IMR-90 (cell line): ENCODE measurements around the gene IFIT2. TPM values are rescaled to one million over a fixed set of nuclear protein-coding genes. Genes with fewer than 3 reads are reported as not detected.

Source experiments
- ATAC-seq: fragments of 200-7000 bp; cut with Tn5 transposase; 2 replicates; pipeline ENCODE4 v1.9.1; 2020; ENCODE audit warnings: low read depth, mild to moderate bottlenecking, moderate library complexity
- BruUV-seq: library from RNA; stranded (reverse); fragments of 400-500 nt; replicated peaks from 2 replicates; lab custom pipeline; 2021; lab: Mats Ljungman, UMichigan
- CTCF ChIA-PET: fragments of 300-600 bp; formaldehyde crosslinking; extraction: SDS; loops from one replicate; lab custom pipeline; 2021; ENCODE audit warnings: antibody characterized with exemption; lab: Yijun Ruan, JAX
- POLR2A ChIA-PET: fragments of 300-600 bp; sonication (Branson Sonifier 250); formaldehyde crosslinking; loops from one replicate; lab custom pipeline; 2022; ENCODE audit warnings: antibody characterized with exemption; ENCODE audit not compliant: unreplicated experiment; lab: Charles Lee
- DNase-seq: peaks from one replicate; pipeline ENCODE4 v3.0.0; 2013
- H2AFZ ChIP-seq: replicated peaks from 2 replicates; pipeline ENCODE3; 2013; ENCODE audit warnings: low read length, mild to moderate bottlenecking; ENCODE audit not compliant: poor library complexity
- H2AK5ac ChIP-seq: 2 replicates; pipeline ENCODE4 v1.6.1; 2013; ENCODE audit warnings: low read depth, low read length, inconsistent platforms
- H2AK9ac ChIP-seq: replicated peaks from 2 replicates; pipeline ENCODE3; 2013; ENCODE audit warnings: mild to moderate bottlenecking, low read depth, low read length, moderate library complexity; ENCODE audit not compliant: poor library complexity
- H2BK120ac ChIP-seq: 2 replicates; pipeline ENCODE4 v1.6.1; 2013; ENCODE audit warnings: low read depth, low read length, inconsistent platforms
- H2BK15ac ChIP-seq: 3 replicates; pipeline ENCODE4 v1.6.1; 2013; ENCODE audit warnings: low read depth, low read length, inconsistent platforms
- H2BK20ac ChIP-seq: 2 replicates; pipeline ENCODE4 v1.6.1; 2013; ENCODE audit warnings: low read depth, mild to moderate bottlenecking, inconsistent platforms, low read length, moderate library complexity
- H2BK5ac ChIP-seq: 2 replicates; pipeline ENCODE4 v1.6.1; 2013; ENCODE audit warnings: mild to moderate bottlenecking, low read depth, low read length, inconsistent platforms; ENCODE audit not compliant: poor library complexity, severe bottlenecking
- H3K14ac ChIP-seq: replicated peaks from 2 replicates; pipeline ENCODE4 v1.6.1; 2013; ENCODE audit warnings: low read depth, low read length, inconsistent platforms
- H3K18ac ChIP-seq: 2 replicates; pipeline ENCODE4 v1.6.1; 2013; ENCODE audit warnings: low read depth, low read length, control low read depth
- H3K23ac ChIP-seq: 2 replicates; pipeline ENCODE4 v1.6.1; 2013; ENCODE audit warnings: low read depth, low read length, inconsistent platforms
- H3K27ac ChIP-seq: 2 replicates; pipeline ENCODE4 v1.5.1; 2013; ENCODE audit warnings: mild to moderate bottlenecking, control low read depth, low read length; ENCODE audit not compliant: insufficient read depth
- H3K27me3 ChIP-seq: 2 replicates; pipeline ENCODE4 v1.6.1; 2013; ENCODE audit warnings: low read length; ENCODE audit not compliant: control insufficient read depth, insufficient read depth
- H3K36me3 ChIP-seq: 2 replicates; pipeline ENCODE4 v1.6.1; 2013; ENCODE audit warnings: low read length, mixed read lengths; ENCODE audit not compliant: control insufficient read depth, insufficient read depth
- H3K4ac ChIP-seq: 2 replicates; pipeline ENCODE4 v1.6.1; 2013; ENCODE audit warnings: low read depth, low read length, inconsistent platforms
- H3K4me1 ChIP-seq: 2 replicates; pipeline ENCODE4 v1.6.1; 2013; ENCODE audit warnings: low read length, mixed read lengths; ENCODE audit not compliant: control insufficient read depth, insufficient read depth
- H3K4me2 ChIP-seq: 2 replicates; pipeline ENCODE4 v1.6.1; 2013; ENCODE audit warnings: low read depth, mild to moderate bottlenecking, control low read depth, low read length, moderate library complexity
- H3K4me3 ChIP-seq: 2 replicates; pipeline ENCODE4 v1.5.1; 2013; ENCODE audit warnings: low read depth, mild to moderate bottlenecking, control low read depth, low read length, moderate library complexity; ENCODE audit not compliant: insufficient read depth
- H3K56ac ChIP-seq: 2 replicates; pipeline ENCODE4 v1.6.1; 2013; ENCODE audit warnings: low read length, inconsistent platforms; ENCODE audit not compliant: insufficient read depth; ENCODE audit errors: extremely low read depth
- H3K79me1 ChIP-seq, 2 experiments: 2 replicates each; pipeline ENCODE4 v1.6.1; 2013; ENCODE audit warnings: low read length in 2 of 2, inconsistent platforms in 1 of 2, low read depth in 1 of 2
- H3K9ac ChIP-seq: 2 replicates; pipeline ENCODE4 v1.6.1; 2013; ENCODE audit warnings: low read depth, low read length, control low read depth
- H3K9me1 ChIP-seq: 2 replicates; pipeline ENCODE4 v1.6.1; 2013; ENCODE audit warnings: low read length, inconsistent platforms; ENCODE audit not compliant: insufficient read depth
- H3K9me3 ChIP-seq: 2 replicates; pipeline ENCODE4 v1.6.1; 2013; ENCODE audit warnings: low read length; ENCODE audit not compliant: control insufficient read depth, insufficient read depth
- H4K20me1 ChIP-seq: 2 replicates; pipeline ENCODE4 v1.6.1; 2013; ENCODE audit warnings: low read length, inconsistent platforms; ENCODE audit not compliant: insufficient read depth
- H4K5ac ChIP-seq: 2 replicates; pipeline ENCODE4 v1.6.1; 2013; ENCODE audit warnings: mild to moderate bottlenecking, low read depth, low read length, control low read depth
- H4K8ac ChIP-seq, 2 experiments: 2 replicates each; pipeline ENCODE4 v1.6.1; 2013; ENCODE audit warnings: low read depth in 2 of 2, low read length in 2 of 2, control low read depth in 1 of 2, inconsistent platforms in 1 of 2
- H4K91ac ChIP-seq: 2 replicates; pipeline ENCODE4 v1.6.1; 2013; ENCODE audit warnings: low read depth, low read length, inconsistent platforms; ENCODE audit not compliant: insufficient read depth
- BHLHE40 ChIP-seq: fragments of 150-350 bp; IDR thresholded peaks from 2 replicates; pipeline ENCODE4 v1.6.1; 2016; ENCODE audit warnings: mild to moderate bottlenecking, low read depth, low read length
- CTCF ChIP-seq: conservative IDR thresholded peaks from 2 replicates; pipeline ENCODE4 v1.5.1; 2012; ENCODE audit warnings: mild to moderate bottlenecking, low read depth, low read length, improper control_type of control experiment
- MAFK ChIP-seq: IDR thresholded peaks from 2 replicates; pipeline ENCODE4 v1.6.1; 2012; ENCODE audit warnings: low read depth, low read length, improper control_type of control experiment
- POLR2A ChIP-seq: IDR thresholded peaks from 2 replicates; pipeline ENCODE4 v1.6.1; 2012; ENCODE audit warnings: mild to moderate bottlenecking, low read depth, low read length
- RAD21 ChIP-seq: IDR thresholded peaks from 2 replicates; pipeline ENCODE4 v1.6.1; 2012; ENCODE audit warnings: low read length, improper control_type of control experiment
- RFX5 ChIP-seq: IDR thresholded peaks from 2 replicates; pipeline ENCODE4 v1.8.0; 2012; ENCODE audit warnings: low read depth, mild to moderate bottlenecking, low read length, moderate library complexity
- USF2 ChIP-seq: fragments of 150-350 bp; IDR thresholded peaks from 2 replicates; pipeline ENCODE4 v1.6.1; 2017; ENCODE audit warnings: mild to moderate bottlenecking, antibody characterized with exemption, low read length, low read depth
- WGBS, 2 experiments: methylation state at CpG; one replicate each; pipeline versions ENCODE4 v1.1.5 to v1.1.7; 2013; ENCODE audit warnings: missing lambda C conversion rate in 2 of 2; ENCODE audit not compliant: insufficient read length in 1 of 2; ENCODE audit errors: extremely low coverage in 2 of 2; 5-methylcytosine and 5-hydroxymethylcytosine counted together
- dilution Hi-C: fragments of 300-500 bp; cut with HindIII; formaldehyde crosslinking; loops from one replicate; pipeline ENCODE4 v1.14.3; 2018; ENCODE audit warnings: low sequenced_read_pairs; ENCODE audit not compliant: unreplicated experiment
- in situ Hi-C: fragments of 300-500 bp; cut with MboI; formaldehyde crosslinking; loops from 3 replicates; pipeline ENCODE4 v1.14.3; 2019; ENCODE audit warnings: low sequenced_read_pairs, inconsistent platforms, mixed read lengths
- intact Hi-C: fragments of 100-400 bp; cut with micrococcal nuclease; formaldehyde crosslinking; loops from 2 replicates; pipeline ENCODE4 v1.10.0; 2022
- polyA plus RNA-seq, 3 experiments: library from polyadenylated mRNA; depleted of rRNA; stranded (reverse); fragments of >200 nt; gene quantifications; 2 replicates each; pipeline ENCODE4 v1.2.3, GENCODE V29; 2012; ENCODE audit warnings: low replicate concordance in 1 of 3
- total RNA-seq: library from RNA; depleted of rRNA; stranded (reverse); fragments of >200 nt; gene quantifications from 2 replicates; pipeline ENCODE4 v1.2.3, GENCODE V29; 2012; rRNA removed

IFIT2 gene
- total and polyA plus RNA-seq, 2 of the 4 experiments (the other 2 are of a cell fraction), result 1.1 to 2.2 TPM

- no peak overlapping the region for H2AK9ac ChIP-seq
- H4K5ac ChIP-seq, result no peak overlapping the region
- H3K18ac ChIP-seq, result no peak overlapping the region
- TF ChIP-seq RAD21 (no peak), MAFK (no peak), BHLHE40 (no peak), USF2 (no peak), RFX5 (no peak), CTCF (no peak), POLR2A (no peak)
- no peaks in the 10 kb centered on the region for H4K20me1 ChIP-seq
- H2BK20ac ChIP-seq, result no peak overlapping the region
- H2BK5ac ChIP-seq, result no peak overlapping the region
- H2BK15ac ChIP-seq, result no peak overlapping the region
- no peaks in the 10 kb centered on the region for H3K36me3 ChIP-seq
- H3K56ac ChIP-seq, result no peak overlapping the region
- DNase-seq (no peak), ATAC-seq (no peak)
- WGBS, 2 experiments, result no CpG with 5 or more reads among the region's 2 CpGs
- no peaks in the 10 kb centered on the region for H3K9me3 ChIP-seq
- no peak overlapping the region for H3K9ac ChIP-seq
- H4K91ac ChIP-seq, result no peak overlapping the region
- in situ Hi-C loops, result no loop called here
- H3K79me1 ChIP-seq, result no peaks in the 10 kb centered on the region
- no peak overlapping the region for H2BK120ac ChIP-seq
- ChIA-PET POLR2A (no interaction called here), CTCF (interaction anchor here (2.1 kb wide), 1 partner anchor 11 kb away, joined by 9 read pairs; no protein-coding TSS in a partner anchor)
- no peak overlapping the region for H4K8ac ChIP-seq
- no peak overlapping the region for H3K23ac ChIP-seq
- peaks cover 6% of the 10 kb centered on the region for H3K4me1 ChIP-seq
- no peak overlapping the region for H2AK5ac ChIP-seq
- no TSS peak for BruUV-seq
- H3K4me3 ChIP-seq, result no peak overlapping the region
- intact Hi-C loops, result no loop called here
- dilution Hi-C loops, result no loop called here
- no peak overlapping the region for H3K14ac ChIP-seq
- no peak overlapping the region for H3K4me2 ChIP-seq
- no peak overlapping the region for H2AFZ ChIP-seq
- H3K9me1 ChIP-seq, result peaks cover 5% of the 10 kb centered on the region; the same call in 1 of the 2 replicates
- no peaks in the 10 kb centered on the region for H3K27me3 ChIP-seq
- H3K4ac ChIP-seq, result no peak overlapping the region
- H3K27ac ChIP-seq, result no peak overlapping the region
Measured at GRCh38 chr10:89357975-89358374, 56.1 kb downstream of the IFIT2 start.

Other genes starting within 250 kb of the IFIT2 start
- 0.18 TPM in 1 of 2 replicates, not detected in the other for gene CH25H, start 94.7 kb upstream of the IFIT2 start, total RNA-seq
- 0.12 and 0.19 TPM in 2 replicates for gene CH25H, start 94.7 kb upstream of the IFIT2 start, polyA plus RNA-seq (2012; rRNA removed)
- gene LIPA, start 50.3 kb upstream of the IFIT2 start, total RNA-seq, result 31.9 and 32.5 TPM in 2 replicates
- 16.7 and 23.1 TPM in 2 replicates for gene LIPA, start 50.3 kb upstream of the IFIT2 start, polyA plus RNA-seq (2012; rRNA removed)
- 7.3 and 7.8 TPM in 2 replicates for gene IFIT3, start 26.0 kb downstream of the IFIT2 start, total RNA-seq
- 2.8 and 3.5 TPM in 2 replicates for gene IFIT3, start 26.0 kb downstream of the IFIT2 start, polyA plus RNA-seq (2012; rRNA removed)
- not detected in 2 replicates for gene IFIT1B, start 76.0 kb downstream of the IFIT2 start, total RNA-seq
- gene IFIT1B, start 76.0 kb downstream of the IFIT2 start, polyA plus RNA-seq (2012; rRNA removed), result not detected in 2 replicates
- 6.8 and 7.5 TPM in 2 replicates for gene IFIT1, start 90.6 kb downstream of the IFIT2 start, total RNA-seq
- 4.5 and 6.1 TPM in 2 replicates for gene IFIT1, start 90.6 kb downstream of the IFIT2 start, polyA plus RNA-seq (2012; rRNA removed)
- 18.1 and 21.7 TPM in 2 replicates for gene IFIT5, start 112.5 kb downstream of the IFIT2 start, total RNA-seq
- gene IFIT5, start 112.5 kb downstream of the IFIT2 start, polyA plus RNA-seq (2012; rRNA removed), result 3.9 and 5.2 TPM in 2 replicates
- 1.6 and 2.2 TPM in 2 replicates for gene SLC16A12, start 233.5 kb downstream of the IFIT2 start, total RNA-seq
- gene SLC16A12, start 233.5 kb downstream of the IFIT2 start, polyA plus RNA-seq (2012; rRNA removed), result 1.0 and 1.4 TPM in 2 replicates